Spleen (tissue), 7 donors: ENCODE results near the gene GBE1.

Source experiments
- CTCF ChIP-seq, 11 experiments: fragments of 200-600 bp in 7 of 11; fragments of 450-650 bp in 4 of 11; sonication (generic) in 4 of 11; IDR thresholded peaks in 8 of 11; conservative IDR thresholded peaks in 3 of 11; 1 replicate in 7 of 11; 2 replicates in 4 of 11; pipeline versions ENCODE4 v1.4.0 to v1.8.0; 2016 to 2021; ENCODE audit warnings: antibody characterized with exemption in 11 of 11, inconsistent platforms in 4 of 11, mild to moderate bottlenecking in 1 of 11
- POLR2A ChIP-seq, 3 donors: fragments of 450-650 bp; IDR thresholded peaks; one replicate each; pipeline ENCODE4 v1.5.1; 2017; ENCODE audit warnings: antibody characterized with exemption in 3 of 3, mild to moderate bottlenecking in 1 of 3
- POLR2AphosphoS5 ChIP-seq, 3 donors: sonication (generic); formaldehyde crosslinking; IDR thresholded peaks; one replicate each; pipeline ENCODE4 v1.5.1; 2017; ENCODE audit warnings: antibody characterized with exemption in 3 of 3
- donor health status: DM: no; HTN: no; CAD: no; lungs with moderate emphysema.
- donor health status: DM: no; HTN: no; CAD: no.
- donor health status: DM: no; HTN: no; CAD: no.

- TF ChIP-seq CTCF (IDR thresholded peaks at IDR 0.05 in 8 of 11, conservative IDR thresholded peaks at IDR 0.05 in 3 of 11) (no peak), POLR2A (IDR thresholded peaks at IDR 0.05) (no peak), POLR2AphosphoS5 (IDR thresholded peaks at IDR 0.05) (no peak)
Observed at GRCh38 chr3:81484520-81484919, 276.9 kb downstream of the GBE1 start.
